Measurements from ENCODE around the gene MEIKIN.

DNA sequence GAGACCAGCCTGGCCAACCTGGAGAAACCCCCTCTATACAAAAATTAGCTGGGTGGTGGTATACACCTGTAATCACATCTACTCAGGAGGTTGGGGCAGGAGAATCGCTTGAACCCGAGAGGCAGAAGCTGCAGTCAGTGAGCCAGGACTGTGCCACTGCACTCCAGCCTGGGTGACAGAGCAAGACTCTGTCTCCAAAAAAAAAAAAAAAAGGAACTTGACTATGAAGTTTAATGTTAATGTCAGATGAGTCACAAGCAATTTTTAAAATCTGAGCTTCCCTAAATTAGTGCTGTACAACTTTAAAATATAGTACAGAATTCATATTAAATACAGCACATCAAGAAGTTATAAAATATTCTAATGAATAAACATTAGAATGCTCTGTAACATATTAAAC, 1.5 kb downstream of the MEIKIN start:
- TF ChIP-seq SP1 (IDR thresholded peaks at IDR 0.05): no peak
- no peak for TF ChIP-seq BHLHE40 (IDR thresholded peaks at IDR 0.05; ENCODE audit: borderline replicate concordance)
- no peak for TF ChIP-seq ELF4 (IDR thresholded peaks at IDR 0.05)
- no peak for TF ChIP-seq SUZ12 (IDR thresholded peaks at IDR 0.05)
- TF ChIP-seq FOXK2 (IDR thresholded peaks at IDR 0.05): no peak

Data from HEK293T (cell line).